Measurements from ENCODE around the gene RNF5. TPM values are rescaled to one million over a fixed set of nuclear protein-coding genes. Genes with fewer than 3 reads are reported as not detected.
A peak's percentile ranks its signal among the peaks of the same experiment; 100 is the strongest.
"Not testable (repeated sequence)": the region's sequence is repeated elsewhere in the genome, so short reads cannot be mapped to it uniquely, and the experiment has no call there.

The RNF5 gene
- total RNA-seq: 57.3 TPM

GRCh38 chr6:32177788-32178546, at the start of gene RNF5:
RNF5 (plus strand) TSS chr6:32178405; CDS start chr6:32178512, 107 bp downstream.
- peak; percentile 73 for ATAC-seq
- DNase-seq (ENCODE audit: low spot score): peak; percentile 97

- ATAC-seq: no peak
- no peak for DNase-seq (ENCODE audit: low spot score)
Measured at GRCh38 chr6:32128751-32129296, 49.4 kb upstream of the RNF5 start.

- peak; percentile 65 for ATAC-seq
- DNase-seq (ENCODE audit: low spot score): no peak
Measured at GRCh38 chr6:32129297-32130088, 48.7 kb upstream of the RNF5 start.

- DNase-seq (ENCODE audit: low spot score) (no peak), ATAC-seq (no peak)
Measured at GRCh38 chr6:32131439-32131948, 46.7 kb upstream of the RNF5 start.

- ATAC-seq: no peak
- DNase-seq (ENCODE audit: low spot score): no peak
Measured at GRCh38 chr6:32132110-32132509, 46.1 kb upstream of the RNF5 start.

GRCh38 chr6:32133786-32134185, 44.4 kb upstream of the RNF5 start:
- ATAC-seq (no peak), DNase-seq (ENCODE audit: low spot score) (no peak)

GRCh38 chr6:32137454-32137853, 40.8 kb upstream of the RNF5 start:
- ATAC-seq (no peak), DNase-seq (ENCODE audit: low spot score) (no peak)

- ATAC-seq: no peak
- no peak for DNase-seq (ENCODE audit: low spot score)
Measured at GRCh38 chr6:32139590-32139989, 38.6 kb upstream of the RNF5 start.

- DNase-seq (ENCODE audit: low spot score) (no peak), ATAC-seq (peak; percentile 70)
Measured at GRCh38 chr6:32140420-32141046, 37.7 kb upstream of the RNF5 start.

GRCh38 chr6:32144238-32144637, 34.0 kb upstream of the RNF5 start:
- DNase-seq (ENCODE audit: low spot score); ATAC-seq: not testable (repeated sequence)

- DNase-seq (ENCODE audit: low spot score): no peak
- no peak for ATAC-seq
Measured at GRCh38 chr6:32146287-32146686, 31.9 kb upstream of the RNF5 start.

GRCh38 chr6:32146687-32147086, 31.5 kb upstream of the RNF5 start:
- ATAC-seq (no peak), DNase-seq (ENCODE audit: low spot score) (no peak)

- DNase-seq (ENCODE audit: low spot score) (no peak), ATAC-seq (no peak)
Measured at GRCh38 chr6:32147401-32148132, 30.6 kb upstream of the RNF5 start.

GRCh38 chr6:32148289-32149091, 29.7 kb upstream of the RNF5 start:
- ATAC-seq: peak; percentile 68
- DNase-seq (ENCODE audit: low spot score): peak; percentile 60

GRCh38 chr6:32149092-32149755, 29.0 kb upstream of the RNF5 start:
- no peak for DNase-seq (ENCODE audit: low spot score)

GRCh38 chr6:32149932-32150870, 28.0 kb upstream of the RNF5 start:
- no peak for DNase-seq (ENCODE audit: low spot score)
- no peak for ATAC-seq

More at GRCh38 chr6:32149092-32149755, 29.0 kb upstream of the RNF5 start:
- no peak for ATAC-seq

GRCh38 chr6:32151181-32151862, 26.9 kb upstream of the RNF5 start:
- ATAC-seq: no peak
- DNase-seq (ENCODE audit: low spot score): no peak
